Aorta (tissue), 5 donors: ENCODE measurements around the gene PKDREJ. TPM values are rescaled to one million over a fixed set of nuclear protein-coding genes. Genes with fewer than 3 reads are reported as not detected.
A peak's percentile ranks its signal among the peaks of the same experiment; 100 is the strongest.

Experiments
- ATAC-seq: fragments of 200-7000 bp; cut with Tn5 transposase; one replicate; pipeline ENCODE4 v1.9.1; 2022; ENCODE audit warnings: moderate library complexity; ENCODE audit not compliant: low FRiP score
- DNase-seq, 2 donors: peaks; one replicate each; pipeline ENCODE4 v3.0.0-alpha.2; 2020
- H3K27ac ChIP-seq, 2 donors: one replicate each; pipeline ENCODE4 v1.5.1; 2013; ENCODE audit warnings: low read length in 2 of 2, mild to moderate bottlenecking in 2 of 2, moderate library complexity in 2 of 2, control low read depth in 1 of 2, inconsistent platforms in 1 of 2, low read depth in 1 of 2
- H3K27me3 ChIP-seq, 2 donors: one replicate each; pipeline ENCODE4 v1.6.1; 2013; ENCODE audit warnings: control low read depth in 1 of 2, low read length in 1 of 2, mild to moderate bottlenecking in 1 of 2, moderate library complexity in 1 of 2; ENCODE audit not compliant: insufficient read depth in 2 of 2, control insufficient read depth in 1 of 2
- H3K36me3 ChIP-seq, 2 donors: one replicate each; pipeline ENCODE4 v1.6.1; 2013; ENCODE audit warnings: control low read depth in 1 of 2, low read length in 1 of 2, mild to moderate bottlenecking in 1 of 2; ENCODE audit not compliant: insufficient read depth in 2 of 2, control insufficient read depth in 1 of 2
- H3K4me1 ChIP-seq, 2 donors: one replicate each; pipeline ENCODE4 v1.6.1; 2013; ENCODE audit warnings: low read length in 2 of 2, control low read depth in 1 of 2, mild to moderate bottlenecking in 1 of 2, moderate library complexity in 1 of 2; ENCODE audit not compliant: insufficient read depth in 2 of 2, control insufficient read depth in 1 of 2
- H3K4me3 ChIP-seq, 2 donors: one replicate each; pipeline ENCODE4 v1.5.1; 2013; ENCODE audit warnings: low read length in 2 of 2, control low read depth in 1 of 2, mild to moderate bottlenecking in 1 of 2
- H3K9me3 ChIP-seq: one replicate; pipeline ENCODE4 v1.6.1; 2013; ENCODE audit warnings: mild to moderate bottlenecking, low read length; ENCODE audit not compliant: control insufficient read depth
- WGBS, 2 donors: extraction: QIAGEN DNeasy Blood & Tissue Kit; methylation state at CpG; one replicate each; pipeline ENCODE4 v1.1.7; 2013; 5-methylcytosine and 5-hydroxymethylcytosine counted together
- intact Hi-C, 2 donors: fragments of 100-400 bp; cut with DNase I; formaldehyde crosslinking; loops; one replicate each; pipeline versions ENCODE4 v1.14.2 to v1.15.0; 2022
- polyA plus RNA-seq, 2 donors: library from polyadenylated mRNA; stranded (reverse); fragments of 200-250 nt; gene quantifications; one replicate each; pipeline ENCODE4 v1.2.3, GENCODE V29; 2013
- total RNA-seq, 2 donors: library from RNA; stranded (reverse); fragmentation: NEBNext Ultra II Directional; extraction: Animal tissue kit (Norgen Biotek cat#: 25700); gene quantifications; one replicate each; pipeline ENCODE4 v1.2.1, GENCODE V29; 2021
- donor health status: healthy with polysubstance abuse.
- donor health status: Bipolar disorder and iron deficiency.
- donor health status: DM: no; HTN: no; CAD: no.
- donor health status: DM: no; HTN: no; CAD: no.
- donor health status: DM: yes; HTN: yes; CAD: no.

Gene PKDREJ
- total and polyA plus RNA-seq, 4 donors, result 0.05 to 0.15 TPM; not detected in 2

DNA sequence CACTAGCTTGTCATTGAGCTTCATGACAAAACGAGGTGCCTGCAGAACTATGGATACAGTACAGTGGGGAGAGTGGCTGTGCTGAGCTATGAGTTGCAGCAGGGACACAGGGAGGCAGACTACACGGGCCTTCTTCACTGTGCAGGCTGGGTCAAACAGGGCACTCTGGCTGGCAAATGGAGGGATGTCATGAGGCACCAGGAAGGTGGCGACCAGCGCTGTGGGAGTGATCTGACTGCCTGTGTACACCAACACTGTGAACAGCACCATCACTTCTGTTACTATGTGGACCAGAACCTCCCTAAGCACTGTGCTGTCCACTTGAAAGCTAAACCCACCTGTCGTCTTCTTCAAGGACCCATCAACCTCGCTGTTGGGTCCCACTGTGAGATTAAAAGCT is 3.1 kb downstream of the PKDREJ start:
- no peak overlapping the region for H3K27ac ChIP-seq
- H3K27me3 ChIP-seq, result no peaks in the 10 kb centered on the region
- H3K9me3 ChIP-seq, result peaks cover 4% of the 10 kb centered on the region
- no peaks in the 10 kb centered on the region for H3K36me3 ChIP-seq
- DNase-seq (peak in 1 of 2 donors; percentile 46), ATAC-seq (no peak)
- no peak overlapping the region for H3K4me3 ChIP-seq
- 83 to 92% methylated on average over 5 to 6 of the region's 6 CpGs for WGBS, 2 donors
- intact Hi-C loops, result no loop called here
- no peaks in the 10 kb centered on the region for H3K4me1 ChIP-seq

DNA sequence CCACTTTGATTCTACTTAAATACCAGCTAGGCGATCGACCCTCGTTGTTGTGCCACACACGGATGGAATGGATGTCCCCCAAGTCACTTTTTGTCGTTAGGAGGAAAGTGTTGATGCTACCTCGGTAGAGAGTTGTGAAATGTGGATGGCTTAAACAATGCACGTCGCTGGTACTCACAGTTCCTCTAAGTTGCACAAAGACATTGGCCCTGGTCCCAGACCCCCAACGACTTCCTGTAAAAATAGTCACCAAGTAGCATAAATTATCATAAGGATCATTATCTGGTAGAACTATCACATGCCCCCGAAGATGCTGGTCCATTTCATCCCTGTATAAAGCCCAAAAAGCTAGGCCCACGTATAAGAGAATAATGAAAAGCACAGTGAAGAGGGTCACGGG is 3.8 kb downstream of the PKDREJ start:
- H3K9me3 ChIP-seq, result peaks cover 4% of the 10 kb centered on the region
- ATAC-seq (no peak), DNase-seq (peak; percentile 47 to 49)
- no peak overlapping the region for H3K27ac ChIP-seq
- no peaks in the 10 kb centered on the region for H3K4me1 ChIP-seq
- H3K27me3 ChIP-seq, result no peaks in the 10 kb centered on the region
- WGBS, 2 donors, result 86 to 88% methylated on average over 12 of the region's 12 CpGs
- H3K36me3 ChIP-seq, result no peaks in the 10 kb centered on the region
- no peak overlapping the region for H3K4me3 ChIP-seq
- intact Hi-C loops, result no loop called here

DNA sequence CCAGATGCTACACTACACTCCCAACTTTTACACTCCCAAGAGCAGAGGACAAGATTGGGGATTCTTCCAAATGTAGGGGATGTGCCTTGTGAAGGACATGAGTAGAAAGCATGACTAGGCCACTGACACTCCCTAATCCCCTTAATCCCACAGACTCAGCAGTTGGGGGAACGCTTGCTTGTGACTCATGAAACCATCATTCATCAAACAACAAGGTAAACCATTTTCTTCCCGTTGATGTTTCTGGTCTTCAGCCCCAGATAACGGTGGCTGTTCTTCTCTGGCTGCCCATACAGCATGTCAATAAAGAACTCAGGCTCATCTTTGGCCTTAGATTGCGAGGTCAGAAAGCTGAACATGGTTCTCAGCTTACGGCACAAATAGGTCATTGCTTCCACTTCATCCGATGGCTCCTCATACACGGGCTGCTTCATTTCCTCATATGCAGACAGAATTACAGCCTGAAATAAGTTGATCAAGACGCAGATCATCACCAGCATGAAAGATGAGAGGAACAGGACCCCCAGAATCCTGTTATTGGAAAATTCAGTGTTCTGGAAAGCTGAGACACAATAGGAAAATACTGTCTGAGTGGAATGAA is 6.7 kb downstream of the PKDREJ start:
- Histone ChIP-seq H3K27me3 (no peaks in the 10 kb centered on the region), H3K36me3 (no peaks in the 10 kb centered on the region), H3K27ac (no peak overlapping the region), H3K4me3 (no peak overlapping the region), H3K9me3 (peaks cover 4% of the 10 kb centered on the region), H3K4me1 (no peaks in the 10 kb centered on the region)
- WGBS, 2 donors, result 85 to 93% methylated on average over 8 of the region's 8 CpGs
- intact Hi-C loops, result no loop called here
- DNase-seq (no peak), ATAC-seq (no peak)

DNA sequence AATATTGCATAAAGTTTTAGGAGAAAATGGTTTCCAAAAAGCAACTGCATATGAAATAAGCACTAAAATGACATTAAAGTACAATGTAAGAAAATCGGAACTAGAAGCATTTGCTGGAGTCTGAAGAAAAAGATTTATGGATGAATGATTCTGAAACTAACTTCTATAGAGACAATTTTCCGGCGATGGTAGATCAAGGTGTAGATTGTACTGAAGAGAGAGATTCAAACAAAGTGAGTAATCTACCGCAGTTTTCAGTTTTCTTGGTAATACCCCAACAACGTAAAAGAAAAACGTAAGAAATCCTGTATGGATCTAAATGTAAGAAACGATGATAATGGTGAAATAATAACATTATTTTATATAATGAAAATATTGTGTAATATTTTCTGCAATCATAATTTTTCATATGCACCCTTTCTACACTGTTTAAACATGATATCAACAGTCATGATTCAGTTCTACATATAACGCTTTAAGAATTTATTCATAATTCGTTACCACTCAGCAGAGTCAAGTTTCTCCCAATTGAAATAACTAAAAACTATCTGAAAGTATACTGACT is 11.2 kb downstream of the PKDREJ start:
- ATAC-seq (no peak), DNase-seq (no peak)
- H3K4me3 ChIP-seq, result no peak overlapping the region
- 92 to 94% methylated on average over 9 of the region's 9 CpGs for WGBS, 2 donors
- intact Hi-C loops, result no loop called here
- no peaks in the 10 kb centered on the region for H3K27me3 ChIP-seq
- peaks cover 4% of the 10 kb centered on the region for H3K9me3 ChIP-seq
- no peaks in the 10 kb centered on the region for H3K36me3 ChIP-seq
- no peaks in the 10 kb centered on the region for H3K4me1 ChIP-seq
- H3K27ac ChIP-seq, result no peak overlapping the region

DNA sequence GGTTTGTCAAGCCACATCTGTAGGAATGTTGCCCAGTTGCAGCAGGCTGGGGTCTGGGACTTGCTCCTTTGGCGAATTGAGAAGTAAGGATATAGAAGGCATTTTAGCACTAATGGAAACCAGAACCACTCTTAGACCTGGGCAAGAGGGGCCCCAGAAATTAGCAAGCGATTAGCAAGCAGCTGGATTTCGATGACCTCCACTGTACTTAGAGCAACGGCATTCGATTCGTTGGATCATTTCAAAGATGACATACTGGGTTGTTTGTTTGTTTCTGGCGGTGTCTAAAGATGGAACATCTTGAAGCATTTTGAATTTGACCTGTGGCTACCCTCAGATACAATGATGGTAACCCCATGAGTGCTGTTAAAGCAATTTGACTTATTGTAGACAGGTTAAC is 11.9 kb downstream of the PKDREJ start:
- peaks cover under 1% of the 10 kb centered on the region for H3K9me3 ChIP-seq
- H3K27ac ChIP-seq, result no peak overlapping the region
- no peaks in the 10 kb centered on the region for H3K36me3 ChIP-seq
- DNase-seq, result no peak
- intact Hi-C loops, result no loop called here
- H3K4me1 ChIP-seq, result no peaks in the 10 kb centered on the region
- ATAC-seq, result no peak
- H3K27me3 ChIP-seq, result no peaks in the 10 kb centered on the region
- WGBS, 2 donors, result 70 to 79% methylated on average over 7 of the region's 7 CpGs
- H3K4me3 ChIP-seq, result no peak overlapping the region

DNA sequence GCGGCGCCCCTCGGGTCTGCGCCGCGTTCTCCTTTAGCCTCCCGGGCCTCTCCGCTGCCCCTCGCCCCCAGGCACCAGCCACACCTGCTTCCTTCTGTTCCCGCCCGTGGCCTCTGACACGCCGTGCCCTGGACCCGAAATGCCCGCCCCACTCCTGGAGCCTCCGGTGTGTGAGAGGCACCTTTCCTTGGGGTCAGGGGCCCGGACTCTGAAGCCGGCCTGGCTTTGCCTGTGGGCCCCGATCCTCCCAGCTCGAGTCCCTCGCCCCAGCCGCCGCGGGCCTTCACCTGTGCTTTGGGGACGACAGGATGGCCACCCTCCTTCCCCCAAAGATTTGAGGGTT is 12.4 kb downstream of the PKDREJ start:
- DNase-seq, result peak; percentile 48 to 82
- Histone ChIP-seq H3K27ac (no peak overlapping the region), H3K4me3 (peak overlapping the region; percentile 57 to 87), H3K27me3 (no peaks in the 10 kb centered on the region), H3K4me1 (no peaks in the 10 kb centered on the region), H3K9me3 (no peaks in the 10 kb centered on the region), H3K36me3 (no peaks in the 10 kb centered on the region)
- intact Hi-C loops, result no loop called here
- peak; percentile 22 for ATAC-seq
- 4 to 7% methylated on average over 25 of the region's 25 CpGs for WGBS, 2 donors

DNA sequence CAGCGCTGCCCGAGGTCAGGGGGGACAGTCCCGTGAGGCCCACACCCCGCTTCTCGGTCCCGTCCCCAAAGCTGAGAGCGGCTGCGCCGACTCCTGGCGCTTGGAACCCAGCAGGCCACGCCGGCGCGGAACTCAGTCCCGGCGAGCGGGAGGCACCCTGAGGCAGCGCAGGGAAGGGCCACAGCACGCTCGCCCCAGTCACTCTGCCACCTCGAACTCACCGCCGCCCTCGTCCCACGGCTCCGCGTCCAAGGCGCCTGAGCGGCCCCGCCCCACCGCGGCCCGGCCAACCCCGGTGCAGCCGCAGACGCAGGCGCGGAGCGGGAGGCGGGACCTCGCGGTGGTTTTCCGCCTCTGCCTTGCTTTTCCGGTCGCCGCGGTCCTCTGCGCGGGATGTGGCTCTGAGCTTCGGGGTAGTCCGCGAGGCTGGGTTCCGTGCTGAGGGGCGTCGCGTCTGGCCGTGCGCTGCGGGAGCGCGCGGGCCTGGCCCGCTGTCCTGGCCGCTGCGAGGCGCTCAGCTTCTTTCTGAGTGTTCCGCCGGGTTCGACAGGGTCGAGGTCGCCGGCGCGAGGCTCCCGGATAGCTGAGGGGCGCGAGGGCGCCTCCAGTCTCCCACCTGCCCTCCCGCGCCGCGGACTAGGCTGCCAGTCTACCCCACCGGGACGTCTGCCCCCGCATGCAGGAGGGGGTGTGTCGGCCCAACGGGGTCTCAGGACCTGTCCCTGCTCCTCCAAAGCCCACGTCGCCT is 12.9 kb downstream of the PKDREJ start, which contains the start of gene CDPF1:
TSS of gene CDPF1 (minus strand) at position 259 of the 748 bp plus-strand sequence. CDS start 2,009 bp downstream, outside the sequence.
- peak; percentile 95 for ATAC-seq
- 0% methylated on average over 72 to 89 of the region's 89 CpGs for WGBS, 2 donors
- intact Hi-C loops, result no loop called here
- Histone ChIP-seq H3K4me3 (peak within 1 kb of the TSS; percentile 57 to 87), H3K9me3 (no peaks in the 10 kb centered on the region), H3K4me1 (no peaks in the 10 kb centered on the region), H3K36me3 (no peaks in the 10 kb centered on the region), H3K27ac (peak within 1 kb of the TSS in 1 of 2 donors; percentile 90), H3K27me3 (no peaks in the 10 kb centered on the region)
- DNase-seq, result peak; percentile 94 to 97

DNA sequence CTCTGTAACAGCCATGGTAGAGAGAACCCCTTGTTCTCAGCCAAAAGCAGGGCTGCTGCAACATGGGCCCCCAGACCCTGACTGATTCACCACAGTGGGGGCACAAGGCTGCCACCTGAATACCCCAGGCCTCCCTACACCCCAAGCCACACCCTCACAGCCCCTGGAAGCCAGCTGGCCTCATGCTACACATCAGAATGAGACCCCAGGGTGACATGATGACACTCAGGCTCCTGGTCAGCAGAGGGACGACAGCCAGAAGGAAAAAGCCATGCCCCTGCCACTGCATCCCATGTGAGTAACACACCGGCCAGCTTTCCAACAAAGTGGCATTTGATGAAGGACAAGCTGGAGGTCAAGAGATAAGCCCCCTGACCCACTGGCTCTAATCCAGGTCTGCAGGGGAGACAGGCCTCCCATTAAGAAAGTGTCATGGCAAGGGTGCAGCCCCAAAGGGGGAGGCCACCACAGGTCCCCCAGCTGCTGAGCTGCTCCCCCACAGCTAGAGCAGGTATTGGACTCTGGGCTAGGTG is 15.6 kb downstream of the PKDREJ start:
- ATAC-seq, result no peak
- Histone ChIP-seq H3K4me1 (no peaks in the 10 kb centered on the region), H3K27ac (no peak overlapping the region), H3K36me3 (no peaks in the 10 kb centered on the region), H3K4me3 (no peak overlapping the region), H3K9me3 (no peaks in the 10 kb centered on the region), H3K27me3 (no peaks in the 10 kb centered on the region)
- WGBS, 2 donors, result 92 to 95% methylated on average over 2 of the region's 2 CpGs
- intact Hi-C loops, result loop anchor here in 1 of 2 donors (10.0 kb wide), 1 partner anchor 93 kb away; the partner anchor contains the start of gene PPARA
- DNase-seq, result peak in 1 of 2 donors; percentile 51
